Liver (tissue), 9 donors: Measurements from ENCODE around the gene PDE3A. TPM values are rescaled to one million over a fixed set of nuclear protein-coding genes. Genes with fewer than 3 reads are reported as not detected.

ENCODE experiments used
- DNase-seq: peaks from one replicate; pipeline ENCODE4 v3.0.0-alpha.2; 2017; ENCODE audit warnings: low spot score
- H3K27ac ChIP-seq, 2 donors: one replicate each; pipeline ENCODE4 v1.7.0; 2013; ENCODE audit warnings: inconsistent platforms in 2 of 2, low read length in 2 of 2, control low read depth in 1 of 2, low read depth in 1 of 2, mild to moderate bottlenecking in 1 of 2
- H3K27me3 ChIP-seq, 4 donors: one replicate each; pipeline versions ENCODE4 v1.6.1 to v1.7.0; 2013; ENCODE audit warnings: low read length in 3 of 4, inconsistent platforms in 1 of 4, mild to moderate bottlenecking in 1 of 4, moderate library complexity in 1 of 4; ENCODE audit not compliant: control insufficient read depth in 4 of 4, insufficient read depth in 4 of 4
- H3K36me3 ChIP-seq, 4 donors: one replicate each; pipeline versions ENCODE4 v1.6.1 to v1.7.0; 2013; ENCODE audit warnings: low read length in 3 of 4, mild to moderate bottlenecking in 3 of 4, low read depth in 1 of 4, moderate library complexity in 1 of 4; ENCODE audit not compliant: control insufficient read depth in 4 of 4, insufficient read depth in 3 of 4
- H3K4me1 ChIP-seq, 4 donors: one replicate each; pipeline versions ENCODE4 v1.6.1 to v1.7.0; 2013; ENCODE audit warnings: low read length in 3 of 4, mild to moderate bottlenecking in 3 of 4, moderate library complexity in 1 of 4; ENCODE audit not compliant: control insufficient read depth in 4 of 4, insufficient read depth in 4 of 4
- H3K4me3 ChIP-seq, 3 donors: one replicate each; pipeline versions ENCODE4 v1.6.1 to v1.7.0; 2013; ENCODE audit warnings: low read length in 3 of 3, control low read depth in 1 of 3, low read depth in 1 of 3, mild to moderate bottlenecking in 1 of 3
- H3K9ac ChIP-seq, 2 donors: one replicate each; pipeline ENCODE4 v1.7.0; 2013; ENCODE audit warnings: low read length in 2 of 2, mild to moderate bottlenecking in 2 of 2, moderate library complexity in 2 of 2, control low read depth in 1 of 2, low read depth in 1 of 2
- H3K9me3 ChIP-seq, 4 donors: one replicate each; pipeline versions ENCODE4 v1.6.1 to v1.7.0; 2013; ENCODE audit warnings: low read length in 3 of 4; ENCODE audit not compliant: control insufficient read depth in 4 of 4
- EGR1 ChIP-seq, 2 donors: IDR thresholded peaks; 2 replicates each; pipeline ENCODE4 v1.6.1; 2016 to 2018; ENCODE audit warnings: antibody characterized with exemption in 2 of 2, low read depth in 2 of 2
- FOXA1 ChIP-seq: IDR thresholded peaks from 2 replicates; pipeline ENCODE4 v1.6.1; 2016; ENCODE audit warnings: antibody characterized with exemption
- FOXA2 ChIP-seq: IDR thresholded peaks from 2 replicates; pipeline ENCODE4 v1.6.1; 2016; ENCODE audit warnings: antibody characterized with exemption
- GABPA ChIP-seq, 2 donors: IDR thresholded peaks in 1 of 2; conservative IDR thresholded peaks in 1 of 2; 2 replicates each; pipeline ENCODE4 v1.6.1; 2016; ENCODE audit warnings: antibody characterized with exemption in 2 of 2, mild to moderate bottlenecking in 1 of 2, moderate library complexity in 1 of 2
- HNF4A ChIP-seq, 2 donors: conservative IDR thresholded peaks; 2 replicates each; pipeline ENCODE4 v1.6.1; 2016; ENCODE audit warnings: antibody characterized with exemption in 2 of 2, mild to moderate bottlenecking in 2 of 2
- JUND ChIP-seq, 2 donors: IDR thresholded peaks; 2 replicates each; pipeline ENCODE4 v1.6.1; 2016; ENCODE audit warnings: antibody characterized with exemption in 2 of 2
- NR2F2 ChIP-seq: IDR thresholded peaks from 2 replicates; pipeline ENCODE4 v1.6.1; 2016; ENCODE audit warnings: antibody characterized with exemption
- RAD21 ChIP-seq, 2 donors: IDR thresholded peaks; 2 replicates each; pipeline ENCODE4 v1.6.1; 2016; ENCODE audit warnings: antibody characterized with exemption in 2 of 2, mild to moderate bottlenecking in 2 of 2
- RXRA ChIP-seq, 2 donors: IDR thresholded peaks; 2 replicates each; pipeline ENCODE4 v1.6.1; 2017 to 2018; ENCODE audit warnings: antibody characterized with exemption in 2 of 2, mild to moderate bottlenecking in 1 of 2
- SP1 ChIP-seq: IDR thresholded peaks from 2 replicates; pipeline ENCODE4 v1.6.1; 2018; ENCODE audit warnings: antibody characterized with exemption, mild to moderate bottlenecking
- TAF1 ChIP-seq: conservative IDR thresholded peaks from 2 replicates; pipeline ENCODE4 v1.6.1; 2016; ENCODE audit warnings: antibody characterized with exemption, mild to moderate bottlenecking
- YY1 ChIP-seq: IDR thresholded peaks from 2 replicates; pipeline ENCODE4 v1.6.1; 2016; ENCODE audit warnings: antibody characterized with exemption, mild to moderate bottlenecking
- WGBS: extraction: QIAGEN DNeasy Blood & Tissue Kit; methylation state at CpG from one replicate; pipeline ENCODE4 v1.1.7; 2013; 5-methylcytosine and 5-hydroxymethylcytosine counted together
- polyA plus RNA-seq, 2 donors: library from polyadenylated mRNA; stranded (reverse) in 1 of 2; unstranded in 1 of 2; fragments of 200-250 nt in 1 of 2; fragments of >200 nt in 1 of 2; fragmentation: Nextera tagmentation in 1 of 2; extraction: Ambion mirVana in 1 of 2; gene quantifications; one replicate each; pipeline versions ENCODE4 v1.2.1 to v1.2.3, GENCODE V29; 2013 to 2015
- total RNA-seq, 2 donors: library from RNA; depleted of rRNA; stranded (reverse); fragments of >200 nt; gene quantifications; one replicate each; pipeline ENCODE4 v1.2.3, GENCODE V29; 2014
- TF ChIP-seq, protein P1 (sequence below): fragments of 150-350 bp; IDR thresholded peaks from 2 replicates; pipeline ENCODE4 v1.5.1; 2017; ENCODE audit warnings: improper control_type of control experiment, low read depth, low read length; ENCODE audit not compliant: missing input control
- TF ChIP-seq, protein P2 (sequence below): IDR thresholded peaks from 2 replicates; pipeline ENCODE4 v1.6.1; 2016; ENCODE audit warnings: antibody characterized with exemption
- TF ChIP-seq, protein P3 (sequence below): IDR thresholded peaks from 2 replicates; pipeline ENCODE4 v1.6.1; 2016; ENCODE audit warnings: antibody characterized with exemption
- TF ChIP-seq, protein P4 (sequence below): IDR thresholded peaks from 2 replicates; pipeline ENCODE4 v1.6.1; 2016; ENCODE audit warnings: antibody characterized with exemption
- donor health status: healthy.
- donor health status: healthy.
- donor health status: healthy.
- donor health status: healthy.
- donor health status: healthy.

The PDE3A gene
- total and polyA plus RNA-seq, 4 donors, result 0.50 to 3.8 (median 2.2) TPM

DNA sequence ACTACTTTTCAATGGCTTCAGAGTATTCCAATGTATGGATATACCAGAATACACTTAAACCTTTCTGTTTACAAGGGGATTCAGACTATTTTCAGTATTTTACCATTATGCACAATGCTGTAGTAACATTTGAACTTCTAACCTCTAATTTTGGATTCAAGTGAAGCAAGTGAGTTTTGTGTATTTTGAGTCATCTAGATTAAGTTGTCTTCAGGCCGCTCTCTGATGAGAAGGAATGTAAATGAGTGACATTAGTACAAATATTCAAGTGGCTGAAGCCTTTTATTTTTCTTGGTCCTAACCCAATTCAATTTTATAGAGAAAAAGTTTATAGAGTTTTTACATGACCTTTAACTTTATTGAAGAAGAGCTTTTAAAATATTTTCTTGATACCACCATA lies 125.6 kb downstream of the PDE3A start:
- Histone ChIP-seq H3K36me3 (no peaks in the 10 kb centered on the region), H3K4me3 (no peak overlapping the region), H3K27me3 (no peaks in the 10 kb centered on the region), H3K27ac (no peak overlapping the region), H3K4me1 (no peaks in the 10 kb centered on the region), H3K9me3 (no peaks in the 10 kb centered on the region), H3K9ac (no peak overlapping the region)
- WGBS, result 76% methylated on average over 1 of the region's 1 CpG
- no peak for DNase-seq
- TF ChIP-seq HNF4A (conservative IDR thresholded peaks at IDR 0.05), result no peak
- TF ChIP-seq EGR1 (IDR thresholded peaks at IDR 0.05; ENCODE audit: low read depth in 2 of 2), result no peak
- TF ChIP-seq, protein P1, sequence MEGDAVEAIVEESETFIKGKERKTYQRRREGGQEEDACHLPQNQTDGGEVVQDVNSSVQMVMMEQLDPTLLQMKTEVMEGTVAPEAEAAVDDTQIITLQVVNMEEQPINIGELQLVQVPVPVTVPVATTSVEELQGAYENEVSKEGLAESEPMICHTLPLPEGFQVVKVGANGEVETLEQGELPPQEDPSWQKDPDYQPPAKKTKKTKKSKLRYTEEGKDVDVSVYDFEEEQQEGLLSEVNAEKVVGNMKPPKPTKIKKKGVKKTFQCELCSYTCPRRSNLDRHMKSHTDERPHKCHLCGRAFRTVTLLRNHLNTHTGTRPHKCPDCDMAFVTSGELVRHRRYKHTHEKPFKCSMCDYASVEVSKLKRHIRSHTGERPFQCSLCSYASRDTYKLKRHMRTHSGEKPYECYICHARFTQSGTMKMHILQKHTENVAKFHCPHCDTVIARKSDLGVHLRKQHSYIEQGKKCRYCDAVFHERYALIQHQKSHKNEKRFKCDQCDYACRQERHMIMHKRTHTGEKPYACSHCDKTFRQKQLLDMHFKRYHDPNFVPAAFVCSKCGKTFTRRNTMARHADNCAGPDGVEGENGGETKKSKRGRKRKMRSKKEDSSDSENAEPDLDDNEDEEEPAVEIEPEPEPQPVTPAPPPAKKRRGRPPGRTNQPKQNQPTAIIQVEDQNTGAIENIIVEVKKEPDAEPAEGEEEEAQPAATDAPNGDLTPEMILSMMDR, result no peak

DNA sequence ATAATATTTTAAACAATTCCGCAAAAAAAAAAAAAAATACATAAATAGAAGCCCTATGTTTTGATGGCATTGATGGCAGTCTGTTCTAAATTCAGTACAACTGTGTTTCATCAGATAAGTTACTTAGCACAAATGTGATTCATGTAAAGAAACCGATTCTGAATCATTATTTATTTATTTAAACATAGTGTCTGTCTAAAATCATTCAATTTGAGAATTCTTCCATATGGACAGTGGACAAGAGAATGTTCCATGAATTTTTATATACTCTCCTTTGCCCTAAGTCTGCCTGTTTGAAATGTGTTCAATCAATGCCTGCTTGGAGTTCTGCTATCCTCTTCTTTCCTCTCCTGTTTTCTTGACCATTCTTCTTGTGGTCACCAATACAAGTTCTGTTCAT lies 126.5 kb downstream of the PDE3A start:
- Histone ChIP-seq H3K9me3 (no peaks in the 10 kb centered on the region), H3K27me3 (no peaks in the 10 kb centered on the region), H3K9ac (no peak overlapping the region), H3K4me3 (no peak overlapping the region), H3K4me1 (no peaks in the 10 kb centered on the region), H3K36me3 (no peaks in the 10 kb centered on the region), H3K27ac (no peak overlapping the region)
- WGBS, result 82% methylated on average over 2 of the region's 2 CpGs
- no peak for DNase-seq
- TF ChIP-seq, protein P1, result no peak
- TF ChIP-seq, protein P2, sequence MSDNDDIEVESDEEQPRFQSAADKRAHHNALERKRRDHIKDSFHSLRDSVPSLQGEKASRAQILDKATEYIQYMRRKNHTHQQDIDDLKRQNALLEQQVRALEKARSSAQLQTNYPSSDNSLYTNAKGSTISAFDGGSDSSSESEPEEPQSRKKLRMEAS, result no peak
- TF ChIP-seq FOXA1 (no peak), EGR1 (IDR thresholded peaks at IDR 0.05; ENCODE audit: low read depth in 2 of 2) (no peak), RXRA (IDR thresholded peaks at IDR 0.05) (no peak), SP1 (no peak), FOXA2 (no peak), RAD21 (IDR thresholded peaks at IDR 0.05) (no peak), JUND (IDR thresholded peaks at IDR 0.05) (no peak), TAF1 (no peak), NR2F2 (no peak), GABPA (IDR thresholded peaks at IDR 0.05 in 1 of 2, conservative IDR thresholded peaks at IDR 0.05 in 1 of 2) (no peak), YY1 (no peak)
- TF ChIP-seq, protein P3, sequence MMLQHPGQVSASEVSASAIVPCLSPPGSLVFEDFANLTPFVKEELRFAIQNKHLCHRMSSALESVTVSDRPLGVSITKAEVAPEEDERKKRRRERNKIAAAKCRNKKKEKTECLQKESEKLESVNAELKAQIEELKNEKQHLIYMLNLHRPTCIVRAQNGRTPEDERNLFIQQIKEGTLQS, result no peak
- TF ChIP-seq, protein P4, sequence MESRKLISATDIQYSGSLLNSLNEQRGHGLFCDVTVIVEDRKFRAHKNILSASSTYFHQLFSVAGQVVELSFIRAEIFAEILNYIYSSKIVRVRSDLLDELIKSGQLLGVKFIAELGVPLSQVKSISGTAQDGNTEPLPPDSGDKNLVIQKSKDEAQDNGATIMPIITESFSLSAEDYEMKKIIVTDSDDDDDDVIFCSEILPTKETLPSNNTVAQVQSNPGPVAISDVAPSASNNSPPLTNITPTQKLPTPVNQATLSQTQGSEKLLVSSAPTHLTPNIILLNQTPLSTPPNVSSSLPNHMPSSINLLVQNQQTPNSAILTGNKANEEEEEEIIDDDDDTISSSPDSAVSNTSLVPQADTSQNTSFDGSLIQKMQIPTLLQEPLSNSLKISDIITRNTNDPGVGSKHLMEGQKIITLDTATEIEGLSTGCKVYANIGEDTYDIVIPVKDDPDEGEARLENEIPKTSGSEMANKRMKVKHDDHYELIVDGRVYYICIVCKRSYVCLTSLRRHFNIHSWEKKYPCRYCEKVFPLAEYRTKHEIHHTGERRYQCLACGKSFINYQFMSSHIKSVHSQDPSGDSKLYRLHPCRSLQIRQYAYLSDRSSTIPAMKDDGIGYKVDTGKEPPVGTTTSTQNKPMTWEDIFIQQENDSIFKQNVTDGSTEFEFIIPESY, result no peak
